NB4 (cell line): ENCODE results near the gene GALNT2.

Experiments used
- POLR2A ChIP-seq: IDR thresholded peaks from 2 replicates; pipeline ENCODE4 v1.6.1; 2011; ENCODE audit warnings: mild to moderate bottlenecking; ENCODE audit not compliant: insufficient read length; ENCODE audit errors: extremely low read depth
- TF ChIP-seq, protein P1 (sequence below): IDR thresholded peaks from one replicate; pipeline ENCODE4 v1.5.1; 2012; ENCODE audit warnings: low read depth, low read length

DNA sequence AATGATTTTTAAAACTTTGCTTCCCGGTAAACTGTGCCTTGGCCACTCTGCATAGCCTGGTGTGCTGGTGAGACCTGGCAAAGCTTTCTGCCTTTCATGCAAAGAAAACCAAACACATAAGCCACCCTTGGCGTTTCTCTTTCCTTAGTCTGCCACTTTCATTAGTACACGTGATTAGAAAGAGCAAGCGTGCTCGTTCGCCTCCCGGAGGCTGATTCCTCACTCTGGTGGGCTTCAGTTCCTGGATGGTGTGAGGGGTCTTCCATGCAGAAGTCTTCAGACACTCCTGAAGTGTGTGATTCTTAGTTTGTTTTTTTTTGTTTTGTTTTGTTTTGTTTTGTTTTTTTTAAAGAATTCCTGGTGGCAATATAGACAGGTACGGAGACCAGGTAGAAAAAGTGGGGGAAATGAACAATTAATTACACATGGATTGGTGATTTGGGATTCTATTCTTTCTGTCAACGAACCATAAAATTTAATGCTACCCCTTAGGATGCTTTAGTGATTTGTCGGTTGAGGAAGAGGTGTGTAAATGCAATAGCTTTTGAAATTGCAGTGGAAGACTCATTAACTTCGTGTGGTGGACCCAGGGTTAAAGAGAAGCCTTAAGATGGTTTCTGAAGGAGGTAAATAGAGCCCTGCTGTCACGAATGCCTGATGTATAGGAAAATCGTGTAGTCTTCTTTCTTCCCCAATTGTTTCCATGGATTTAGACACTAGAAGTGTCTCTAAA, 2.1 kb downstream of the GALNT2 start:
- no peak for TF ChIP-seq POLR2A
- TF ChIP-seq, protein P1, sequence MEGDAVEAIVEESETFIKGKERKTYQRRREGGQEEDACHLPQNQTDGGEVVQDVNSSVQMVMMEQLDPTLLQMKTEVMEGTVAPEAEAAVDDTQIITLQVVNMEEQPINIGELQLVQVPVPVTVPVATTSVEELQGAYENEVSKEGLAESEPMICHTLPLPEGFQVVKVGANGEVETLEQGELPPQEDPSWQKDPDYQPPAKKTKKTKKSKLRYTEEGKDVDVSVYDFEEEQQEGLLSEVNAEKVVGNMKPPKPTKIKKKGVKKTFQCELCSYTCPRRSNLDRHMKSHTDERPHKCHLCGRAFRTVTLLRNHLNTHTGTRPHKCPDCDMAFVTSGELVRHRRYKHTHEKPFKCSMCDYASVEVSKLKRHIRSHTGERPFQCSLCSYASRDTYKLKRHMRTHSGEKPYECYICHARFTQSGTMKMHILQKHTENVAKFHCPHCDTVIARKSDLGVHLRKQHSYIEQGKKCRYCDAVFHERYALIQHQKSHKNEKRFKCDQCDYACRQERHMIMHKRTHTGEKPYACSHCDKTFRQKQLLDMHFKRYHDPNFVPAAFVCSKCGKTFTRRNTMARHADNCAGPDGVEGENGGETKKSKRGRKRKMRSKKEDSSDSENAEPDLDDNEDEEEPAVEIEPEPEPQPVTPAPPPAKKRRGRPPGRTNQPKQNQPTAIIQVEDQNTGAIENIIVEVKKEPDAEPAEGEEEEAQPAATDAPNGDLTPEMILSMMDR, result no peak
